K562 (cell line): Measurements from ENCODE around the gene ACTA2. TPM values are rescaled to one million over a fixed set of nuclear protein-coding genes. Genes with fewer than 3 reads are reported as not detected.

Experiments used
- ATAC-seq: fragments of 200-7000 bp; cut with Tn5 transposase; 3 replicates; pipeline ENCODE4 v1.9.1; 2020; ENCODE audit warnings: moderate library complexity
- BruUV-seq: library from RNA; stranded (reverse); fragments of 400-500 nt; replicated peaks from 2 replicates; lab custom pipeline; 2021; lab: Mats Ljungman, UMichigan
- CTCF ChIA-PET: fragments of 300-600 bp; formaldehyde crosslinking; extraction: SDS; loops from one replicate; lab custom pipeline; 2021; ENCODE audit warnings: low intra/inter-chr PET ratio; lab: Yijun Ruan, JAX
- POLR2A ChIA-PET: fragments of 300-600, 350-650 bp; sonication (Branson Sonifier 250); formaldehyde crosslinking; extraction: SDS; loops from one replicate; lab custom pipeline; 2021; ENCODE audit warnings: antibody characterized with exemption, inconsistent platforms; lab: Yijun Ruan, JAX
- DNase-seq, 4 experiments: peaks; one replicate each; pipeline versions ENCODE4 v3.0.0 to v3.0.0-alpha.2; 2011 to 2018; ENCODE audit warnings: low spot score in 3 of 4, mixed read lengths in 3 of 4; ENCODE audit errors: extremely low read depth in 1 of 4
- FAIRE-seq: peaks from 2 replicates; lab custom pipeline; 2011; peaks lifted over from hg19 to GRCh38; lab: Jason Lieb, UNC
- H2AFZ ChIP-seq: 2 replicates; pipeline ENCODE4 v1.6.0; 2011; ENCODE audit warnings: low read depth, low read length, control low read depth, inconsistent platforms
- H3K27ac ChIP-seq: fragments of 200-600 bp; 3 replicates; pipeline ENCODE4 v1.8.0; 2011; ENCODE audit warnings: low read depth, mild to moderate bottlenecking, control low read depth, inconsistent platforms, low read length, moderate library complexity, mixed read lengths; ENCODE audit errors: extremely low read depth
- H3K27me3 ChIP-seq, 2 experiments: fragments of 300-600 bp in 1 of 2; 2 replicates in 1 of 2; 3 replicates in 1 of 2; pipeline versions ENCODE4 v1.6.0 to v1.8.0; 2011; ENCODE audit warnings: inconsistent platforms in 2 of 2, low read length in 2 of 2, mild to moderate bottlenecking in 1 of 2, mixed read lengths in 1 of 2, moderate library complexity in 1 of 2; ENCODE audit not compliant: control insufficient read depth in 2 of 2, insufficient read depth in 2 of 2
- H3K36me3 ChIP-seq: fragments of 300-600 bp; 3 replicates; pipeline ENCODE4 v1.8.0; 2011; ENCODE audit warnings: mild to moderate bottlenecking, low read length, inconsistent platforms; ENCODE audit not compliant: control insufficient read depth, insufficient read depth
- H3K4me1 ChIP-seq, 2 experiments: fragments of 200-600 bp in 1 of 2; replicated peaks in 1 of 2; 2 replicates in 1 of 2; 3 replicates in 1 of 2; pipeline versions ENCODE4 v1.5.1 to v1.8.0; 2011; ENCODE audit warnings: inconsistent platforms in 2 of 2, low read length in 2 of 2, mild to moderate bottlenecking in 1 of 2, mixed read lengths in 1 of 2, moderate library complexity in 1 of 2; ENCODE audit not compliant: control insufficient read depth in 2 of 2, insufficient read depth in 2 of 2
- H3K4me2 ChIP-seq: 2 replicates; pipeline ENCODE4 v1.6.1; 2011; ENCODE audit warnings: low read length, control low read depth, inconsistent platforms, mixed read lengths; ENCODE audit not compliant: insufficient read depth
- H3K4me3 ChIP-seq: fragments of 200-600 bp; sonication (generic), shearing (Covaris generic); 2 replicates; pipeline ENCODE4 v1.5.1; 2016; ENCODE audit warnings: control low read depth, inconsistent platforms
- H3K79me2 ChIP-seq: fragments of 200-600 bp; 3 replicates; pipeline ENCODE4 v1.8.0; 2011; ENCODE audit warnings: low read length, inconsistent platforms; ENCODE audit not compliant: control insufficient read depth, insufficient read depth
- H3K9ac ChIP-seq, 2 experiments: 2 replicates each; pipeline versions ENCODE4 v1.6.0 to v1.6.1; 2011; ENCODE audit warnings: low read depth in 2 of 2, low read length in 2 of 2, control low read depth in 1 of 2, inconsistent platforms in 1 of 2, mild to moderate bottlenecking in 1 of 2, mixed read lengths in 1 of 2; ENCODE audit not compliant: insufficient read depth in 1 of 2
- H3K9me1 ChIP-seq: one replicate; pipeline ENCODE4 v1.6.0; 2011; ENCODE audit warnings: inconsistent platforms, mild to moderate bottlenecking, low read length, moderate library complexity; ENCODE audit not compliant: control insufficient read depth, insufficient read depth
- H3K9me3 ChIP-seq: replicated peaks from 2 replicates; pipeline ENCODE4 v1.5.1; 2011; ENCODE audit warnings: low read depth, low read length, inconsistent platforms; ENCODE audit not compliant: control insufficient read depth, insufficient read depth
- H4K20me1 ChIP-seq: replicated peaks from 2 replicates; pipeline ENCODE4 v1.6.1; 2011; ENCODE audit warnings: low read length, inconsistent platforms, mixed read lengths; ENCODE audit not compliant: control insufficient read depth, insufficient read depth
- BDP1 ChIP-seq: IDR thresholded peaks from 3 replicates; pipeline ENCODE4 v1.6.1; 2011; ENCODE audit not compliant: insufficient read length, insufficient read depth
- CREB3 ChIP-seq: fragments of 450-650 bp; conservative IDR thresholded peaks from 2 replicates; pipeline ENCODE4 v1.6.1; 2016; ENCODE audit warnings: missing genetic modification characterization, low read depth, mild to moderate bottlenecking, missing compliant biosample characterization, moderate library complexity
- FOXM1 ChIP-seq, 2 experiments: fragments of 450-650 bp in 1 of 2; sonication (generic) in 1 of 2; formaldehyde crosslinking in 1 of 2; IDR thresholded peaks; 2 replicates each; pipeline versions ENCODE4 v1.6.1 to v1.9.0; 2017 to 2022; ENCODE audit warnings: low read depth in 2 of 2, mild to moderate bottlenecking in 2 of 2, missing genetic modification reagents in 1 of 2, moderate library complexity in 1 of 2
- ZBTB40 ChIP-seq, 2 experiments: fragments of 450-650 bp in 1 of 2; sonication (generic) in 1 of 2; formaldehyde crosslinking in 1 of 2; IDR thresholded peaks; 2 replicates each; pipeline versions ENCODE4 v1.7.1 to v1.9.0; 2016 to 2022; ENCODE audit warnings: inconsistent platforms in 1 of 2, mild to moderate bottlenecking in 1 of 2, missing genetic modification reagents in 1 of 2
- ZNF384 ChIP-seq: IDR thresholded peaks from 2 replicates; pipeline ENCODE4 v1.6.1; 2012; ENCODE audit warnings: low read depth, low read length, improper control_type of control experiment
- ZNF551 ChIP-seq: fragments of 250-450 bp; sonication (Bioruptor Pico); IDR thresholded peaks from 2 replicates; pipeline ENCODE4 v1.5.0; 2021; ENCODE audit warnings: mild to moderate bottlenecking, moderate library complexity
- WGBS: fragments of 100-300 bp; shearing (Covaris generic); methylation state at CpG from one replicate; pipeline ENCODE4 v1.1.6; 2016; ENCODE audit warnings: low coverage, mixed read lengths; ENCODE audit not compliant: insufficient coverage; ENCODE audit errors: missing lambda C conversion rate; 5-methylcytosine and 5-hydroxymethylcytosine counted together
- in situ Hi-C: fragments of 300-500 bp; cut with MboI; formaldehyde crosslinking; loops from 4 replicates; pipeline ENCODE4 v1.15.0; 2018; ENCODE audit warnings: inconsistent platforms, mixed read lengths
- intact Hi-C: fragments of 100-400 bp; cut with micrococcal nuclease; formaldehyde crosslinking; loops from 2 replicates; pipeline ENCODE4 v1.14.2; 2022
- polyA plus RNA-seq, 8 experiments: library from polyadenylated mRNA; depleted of rRNA in 4 of 8; stranded (reverse) in 5 of 8; unstranded in 3 of 8; fragments of >200 nt; fragmentation: Nextera tagmentation in 2 of 8; fragmentation: Illumina TruSeq in 1 of 8; extraction: Ambion mirVana in 2 of 8; extraction: Trizol in 1 of 8; gene quantifications; 2 replicates each; pipeline versions ENCODE4 v1.2.1 to v1.2.3, GENCODE V29; 2011 to 2014; ENCODE audit warnings: inconsistent platforms in 1 of 8, missing spikeins in 1 of 8
- total RNA-seq, 7 experiments: library from RNA; depleted of rRNA in 6 of 7; stranded (reverse); fragments of >200 nt in 6 of 7; fragmentation: Illumina TruSeq in 2 of 7; extraction: Trizol in 2 of 7; gene quantifications; 2 replicates each; pipeline versions ENCODE4 v1.2.1 to v1.2.3, GENCODE V29; 2011 to 2021; ENCODE audit warnings: low replicate concordance in 1 of 7

ACTA2 gene
- total and polyA plus RNA-seq, 9 of the 15 experiments (the other 6 are each of a cell fraction or from before 2014, with no cell fraction given), result 0.15 to 1.0 (median 0.38) TPM; not detected in 3

- no peak for FAIRE-seq
- in situ Hi-C loops, result no loop called here
- POLR2A ChIA-PET, result interaction anchor here (1.0 kb wide), 1 partner anchor 16 kb away, joined by 4 read pairs; the partner anchor contains the start of gene FAS
- Histone ChIP-seq H3K4me2 (peak overlapping the region; percentile 63), H3K27me3 (no peaks in the 10 kb centered on the region), H3K36me3 (no peaks in the 10 kb centered on the region), H3K27ac (peak overlapping the region; percentile 54), H4K20me1 (no peaks in the 10 kb centered on the region), H2AFZ (peak overlapping the region; percentile 81), H3K9ac (peak overlapping the region in 1 of 2 experiments; percentile 68; a peak in 2 of 4 replicates), H3K4me3 (peak overlapping the region; percentile 40), H3K79me2 (no peaks in the 10 kb centered on the region), H3K4me1 (peaks cover 0 to 2% of the 10 kb centered on the region in 2 experiments; a peak in 1 of 5 replicates), H3K9me1 (no peaks in the 10 kb centered on the region), H3K9me3 (no peaks in the 10 kb centered on the region)
- no peak for DNase-seq
- no TSS peak for BruUV-seq
- CTCF ChIA-PET, result no interaction called here
- peak; percentile 81 for ATAC-seq
- intact Hi-C loops, result no loop called here
- WGBS, result 7% methylated on average over 7 of the region's 7 CpGs
- TF ChIP-seq BDP1 (no peak), CREB3 (0 out of 2 replicates have a peak, but pooled peaks have one; percentile 37), ZNF551 (no peak), ZNF384 (peak; percentile 66), FOXM1 (IDR thresholded peaks at IDR 0.05; ENCODE audit: low read depth) (peak; percentile 66), FOXM1 (CRISPR knock-in tag; IDR thresholded peaks at IDR 0.05; ENCODE audit: low read depth) (no peak), ZBTB40 (IDR thresholded peaks at IDR 0.05) (peak; percentile 29; the same call in 1 of the 2 replicates), ZBTB40 (CRISPR knock-in tag; IDR thresholded peaks at IDR 0.05) (no peak)
Measured at GRCh38 chr10:88974446-88975376, 22.1 kb upstream of the ACTA2 start.
